SK-N-SH treated with all-trans-retinoic acid at 6 μM for 48 hours (cell line): ENCODE data around the gene NTSR2.

Experiments used
- ARNTL ChIP-seq: fragments of 450-650 bp; formaldehyde crosslinking; IDR thresholded peaks from 2 replicates; pipeline ENCODE4 v1.5.0; 2020; ENCODE audit warnings: low read depth, mild to moderate bottlenecking, moderate library complexity, borderline replicate concordance
- ESRRG ChIP-seq: fragments of 250-450 bp; sonication (Bioruptor Pico); IDR thresholded peaks from 2 replicates; pipeline ENCODE4 v1.6.1; 2021; ENCODE audit warnings: mild to moderate bottlenecking
- OSR1 ChIP-seq: fragments of 250-450 bp; sonication (Bioruptor Pico); IDR thresholded peaks from 2 replicates; pipeline ENCODE4 v1.8.0; 2022; ENCODE audit warnings: moderate library complexity, mild to moderate bottlenecking, inconsistent platforms
- POU6F1 ChIP-seq: fragments of 250-450 bp; sonication (Bioruptor Pico); IDR thresholded peaks from 2 replicates; pipeline ENCODE4 v1.8.0; 2021; ENCODE audit warnings: low read depth, mild to moderate bottlenecking, moderate library complexity, borderline replicate concordance
- PPARA ChIP-seq: fragments of 250-450 bp; sonication (Bioruptor Pico); IDR thresholded peaks from 2 replicates; pipeline ENCODE4 v1.5.0; 2020; ENCODE audit warnings: mild to moderate bottlenecking, borderline replicate concordance
- RARB ChIP-seq: fragments of 250-450 bp; sonication (Bioruptor Pico); IDR thresholded peaks from 2 replicates; pipeline ENCODE4 v1.8.0; 2021; ENCODE audit warnings: mild to moderate bottlenecking, moderate library complexity
- ZC3H10 ChIP-seq: fragments of 250-450 bp; sonication (Bioruptor Pico); IDR thresholded peaks from 2 replicates; pipeline ENCODE4 v1.5.1; 2021; ENCODE audit warnings: mild to moderate bottlenecking, moderate library complexity
- ZFP3 ChIP-seq: fragments of 250-450 bp; sonication (Bioruptor Pico); IDR thresholded peaks from 2 replicates; pipeline ENCODE4 v1.5.0; 2020; ENCODE audit warnings: mild to moderate bottlenecking, moderate library complexity
- TF ChIP-seq, protein P1 (sequence below): fragments of 250-450 bp; sonication (Bioruptor Pico); IDR thresholded peaks from 2 replicates; pipeline ENCODE4 v1.8.0; 2020; ENCODE audit warnings: mild to moderate bottlenecking, moderate library complexity, borderline replicate concordance
- TF ChIP-seq, protein P2 (sequence below): fragments of 250-450 bp; sonication (Bioruptor Pico); IDR thresholded peaks from 2 replicates; pipeline ENCODE4 v1.5.1; 2020; ENCODE audit warnings: low read depth, mild to moderate bottlenecking, moderate library complexity

GRCh38 chr2:11612553-11613215 is 57.3 kb downstream of the NTSR2 start:
- TF ChIP-seq RARB: no peak
- TF ChIP-seq, protein P1, sequence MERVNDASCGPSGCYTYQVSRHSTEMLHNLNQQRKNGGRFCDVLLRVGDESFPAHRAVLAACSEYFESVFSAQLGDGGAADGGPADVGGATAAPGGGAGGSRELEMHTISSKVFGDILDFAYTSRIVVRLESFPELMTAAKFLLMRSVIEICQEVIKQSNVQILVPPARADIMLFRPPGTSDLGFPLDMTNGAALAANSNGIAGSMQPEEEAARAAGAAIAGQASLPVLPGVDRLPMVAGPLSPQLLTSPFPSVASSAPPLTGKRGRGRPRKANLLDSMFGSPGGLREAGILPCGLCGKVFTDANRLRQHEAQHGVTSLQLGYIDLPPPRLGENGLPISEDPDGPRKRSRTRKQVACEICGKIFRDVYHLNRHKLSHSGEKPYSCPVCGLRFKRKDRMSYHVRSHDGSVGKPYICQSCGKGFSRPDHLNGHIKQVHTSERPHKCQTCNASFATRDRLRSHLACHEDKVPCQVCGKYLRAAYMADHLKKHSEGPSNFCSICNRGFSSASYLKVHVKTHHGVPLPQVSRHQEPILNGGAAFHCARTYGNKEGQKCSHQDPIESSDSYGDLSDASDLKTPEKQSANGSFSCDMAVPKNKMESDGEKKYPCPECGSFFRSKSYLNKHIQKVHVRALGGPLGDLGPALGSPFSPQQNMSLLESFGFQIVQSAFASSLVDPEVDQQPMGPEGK (CRISPR knock-in tag): no peak
- TF ChIP-seq, protein P2, sequence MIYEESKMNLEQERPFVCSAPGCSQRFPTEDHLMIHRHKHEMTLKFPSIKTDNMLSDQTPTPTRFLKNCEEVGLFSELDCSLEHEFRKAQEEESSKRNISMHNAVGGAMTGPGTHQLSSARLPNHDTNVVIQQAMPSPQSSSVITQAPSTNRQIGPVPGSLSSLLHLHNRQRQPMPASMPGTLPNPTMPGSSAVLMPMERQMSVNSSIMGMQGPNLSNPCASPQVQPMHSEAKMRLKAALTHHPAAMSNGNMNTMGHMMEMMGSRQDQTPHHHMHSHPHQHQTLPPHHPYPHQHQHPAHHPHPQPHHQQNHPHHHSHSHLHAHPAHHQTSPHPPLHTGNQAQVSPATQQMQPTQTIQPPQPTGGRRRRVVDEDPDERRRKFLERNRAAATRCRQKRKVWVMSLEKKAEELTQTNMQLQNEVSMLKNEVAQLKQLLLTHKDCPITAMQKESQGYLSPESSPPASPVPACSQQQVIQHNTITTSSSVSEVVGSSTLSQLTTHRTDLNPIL (CRISPR knock-in tag): no peak
- no peak for TF ChIP-seq ZC3H10 (CRISPR knock-in tag)
- TF ChIP-seq ZFP3 (CRISPR knock-in tag): no peak
- TF ChIP-seq PPARA (CRISPR knock-in tag): no peak
- TF ChIP-seq POU6F1 (CRISPR knock-in tag): no peak
- TF ChIP-seq ESRRG (CRISPR knock-in tag): no peak
- no peak for TF ChIP-seq OSR1 (CRISPR knock-in tag)
- no peak for TF ChIP-seq ARNTL (CRISPR knock-in tag)
